Loucy (cell line): ENCODE data around the gene NCKAP5.

ENCODE experiments used
- CTCF ChIP-seq: fragments of 200-600 bp; sonication (generic); conservative IDR thresholded peaks from 2 replicates; pipeline ENCODE4 v1.5.1; 2014; ENCODE audit warnings: mild to moderate bottlenecking, antibody characterized with exemption, low read length
- EZH2phosphoT487 ChIP-seq: fragments of 200-600 bp; IDR thresholded peaks from 2 replicates; pipeline ENCODE4 v1.6.1; 2018; ENCODE audit warnings: antibody characterized with exemption, mild to moderate bottlenecking, moderate library complexity, borderline replicate concordance

- TF ChIP-seq EZH2phosphoT487 (no peak), CTCF (no peak)
These were observed 590.3 kb downstream of the NCKAP5 start for GRCh38 chr2:132977812-132978529.
